ENCODE measurements around the gene GALNT16.
A peak's percentile ranks its signal among the peaks of the same experiment; 100 is the strongest.

The GALNT16 gene

GRCh38 chr14:69299286-69300035, 39.5 kb downstream of the GALNT16 start:
- no peak overlapping the region for H3K4me3 ChIP-seq (ENCODE audit: low read length, poor library complexity, severe bottlenecking)
- TF ChIP-seq CTCF (conservative IDR thresholded peaks at IDR 0.05; ENCODE audit: low read length) (peak; percentile 55), EZH2phosphoT487 (IDR thresholded peaks at IDR 0.05; ENCODE audit: borderline replicate concordance) (no peak)
- H3F3A ChIP-seq (ENCODE audit: low read depth), result no peaks in the 10 kb centered on the region
- H3K9ac ChIP-seq (ENCODE audit: low read depth, low read length, poor library complexity, severe bottlenecking), result no peak overlapping the region
- H3K4me1 ChIP-seq (ENCODE audit: insufficient read depth, low read length, poor library complexity, severe bottlenecking), result no peaks in the 10 kb centered on the region
- no peak overlapping the region for H2AFZ ChIP-seq (ENCODE audit: low read length)
- H3K36me3 ChIP-seq (ENCODE audit: insufficient read depth, low read length), result no peaks in the 10 kb centered on the region
- no peaks in the 10 kb centered on the region for H3K9me2 ChIP-seq (replicated peaks; ENCODE audit: low read depth, low read length)
- H3K4me2 ChIP-seq (ENCODE audit: low read depth, low read length, poor library complexity, severe bottlenecking), result no peak overlapping the region
- no peaks in the 10 kb centered on the region for H3K27me3 ChIP-seq (ENCODE audit: insufficient read depth, low read length, poor library complexity, severe bottlenecking)
- H4K20me1 ChIP-seq (ENCODE audit: insufficient read depth, low read length, poor library complexity, severe bottlenecking), result no peaks in the 10 kb centered on the region
- H3K79me2 ChIP-seq (ENCODE audit: insufficient read depth, low read length), result no peaks in the 10 kb centered on the region
- no peaks in the 10 kb centered on the region for H3K9me3 ChIP-seq (ENCODE audit: insufficient read depth, low read depth, low read length)

GRCh38 chr14:69300601-69301221, 40.8 kb downstream of the GALNT16 start:
- Histone ChIP-seq H3K4me3 (ENCODE audit: low read length, poor library complexity, severe bottlenecking) (no peak overlapping the region), H3K9me2 (replicated peaks; ENCODE audit: low read depth, low read length) (no peaks in the 10 kb centered on the region), H3K9ac (ENCODE audit: low read depth, low read length, poor library complexity, severe bottlenecking) (no peak overlapping the region), H3F3A (ENCODE audit: low read depth) (no peaks in the 10 kb centered on the region), H2AFZ (ENCODE audit: low read length) (no peak overlapping the region), H3K4me1 (ENCODE audit: insufficient read depth, low read length, poor library complexity, severe bottlenecking) (no peaks in the 10 kb centered on the region), H4K20me1 (ENCODE audit: insufficient read depth, low read length, poor library complexity, severe bottlenecking) (no peaks in the 10 kb centered on the region), H3K9me3 (ENCODE audit: insufficient read depth, low read depth, low read length) (no peaks in the 10 kb centered on the region), H3K4me2 (ENCODE audit: low read depth, low read length, poor library complexity, severe bottlenecking) (no peak overlapping the region), H3K27me3 (ENCODE audit: insufficient read depth, low read length, poor library complexity, severe bottlenecking) (no peaks in the 10 kb centered on the region), H3K79me2 (ENCODE audit: insufficient read depth, low read length) (no peaks in the 10 kb centered on the region), H3K36me3 (ENCODE audit: insufficient read depth, low read length) (no peaks in the 10 kb centered on the region)
- no peak for TF ChIP-seq EZH2phosphoT487 (IDR thresholded peaks at IDR 0.05; ENCODE audit: borderline replicate concordance)

- Histone ChIP-seq H3K36me3 (ENCODE audit: insufficient read depth, low read length) (no peaks in the 10 kb centered on the region), H3K4me1 (ENCODE audit: insufficient read depth, low read length, poor library complexity, severe bottlenecking) (no peaks in the 10 kb centered on the region), H3F3A (ENCODE audit: low read depth) (no peaks in the 10 kb centered on the region), H3K9me2 (replicated peaks; ENCODE audit: low read depth, low read length) (no peaks in the 10 kb centered on the region), H3K79me2 (ENCODE audit: insufficient read depth, low read length) (no peaks in the 10 kb centered on the region), H4K20me1 (ENCODE audit: insufficient read depth, low read length, poor library complexity, severe bottlenecking) (no peaks in the 10 kb centered on the region), H3K9me3 (ENCODE audit: insufficient read depth, low read depth, low read length) (no peaks in the 10 kb centered on the region), H3K4me2 (ENCODE audit: low read depth, low read length, poor library complexity, severe bottlenecking) (no peak overlapping the region), H3K4me3 (ENCODE audit: low read length, poor library complexity, severe bottlenecking) (no peak overlapping the region), H3K9ac (ENCODE audit: low read depth, low read length, poor library complexity, severe bottlenecking) (no peak overlapping the region), H3K27me3 (ENCODE audit: insufficient read depth, low read length, poor library complexity, severe bottlenecking) (no peaks in the 10 kb centered on the region), H2AFZ (ENCODE audit: low read length) (no peak overlapping the region)
- no peak for TF ChIP-seq EZH2phosphoT487 (IDR thresholded peaks at IDR 0.05; ENCODE audit: borderline replicate concordance)
- TF ChIP-seq CTCF (conservative IDR thresholded peaks at IDR 0.05; ENCODE audit: low read length), result no peak
Observed at GRCh38 chr14:69303086-69303485, 43.1 kb downstream of the GALNT16 start.

All from Loucy (cell line).